Measurements from ENCODE around the gene LIPK. TPM values are rescaled to one million over a fixed set of nuclear protein-coding genes. Genes with fewer than 3 reads are reported as not detected.
"Not testable (repeated sequence)": the region's sequence is repeated elsewhere in the genome, so short reads cannot be mapped to it uniquely, and the experiment has no call there.

LIPK gene
- total RNA-seq, 2 donors from 2014 or later, result not detected

DNA sequence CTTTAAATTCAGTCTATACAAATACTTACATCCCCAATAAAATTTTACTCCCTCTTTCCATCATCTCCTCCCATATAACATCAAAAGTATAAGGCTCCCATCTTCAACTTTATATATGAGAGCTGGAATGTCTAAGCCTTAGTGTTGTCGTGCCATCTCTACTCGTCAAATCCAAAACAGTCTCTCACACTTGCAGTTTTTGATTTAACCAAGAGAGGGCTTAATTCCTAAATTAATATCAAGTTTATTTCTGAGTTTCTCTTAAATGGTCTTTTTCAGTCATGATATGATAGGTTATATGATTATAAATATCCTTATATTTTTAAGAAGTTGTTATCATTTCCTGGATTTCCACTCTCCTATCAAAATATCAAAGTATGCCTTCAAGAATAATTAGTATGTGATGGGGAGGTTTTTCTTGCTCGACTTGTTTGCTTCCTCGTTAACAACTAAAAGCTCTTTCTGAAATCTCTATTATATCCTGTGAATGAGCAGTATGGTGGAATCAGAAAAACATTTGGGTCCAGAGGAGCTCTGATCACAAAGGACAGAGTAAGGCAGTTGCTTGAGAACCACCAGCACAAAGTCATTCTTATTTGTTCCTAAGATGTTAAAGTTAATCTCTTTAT, 12.5 kb upstream of the LIPK start:
- no peak overlapping the region for H3K4me3 ChIP-seq
- no peak overlapping the region for H3K27ac ChIP-seq
- H3K9me3 ChIP-seq, result no peaks in the 10 kb centered on the region
- DNase-seq (ENCODE audit: low spot score), result no peak
- TF ChIP-seq, protein P1, sequence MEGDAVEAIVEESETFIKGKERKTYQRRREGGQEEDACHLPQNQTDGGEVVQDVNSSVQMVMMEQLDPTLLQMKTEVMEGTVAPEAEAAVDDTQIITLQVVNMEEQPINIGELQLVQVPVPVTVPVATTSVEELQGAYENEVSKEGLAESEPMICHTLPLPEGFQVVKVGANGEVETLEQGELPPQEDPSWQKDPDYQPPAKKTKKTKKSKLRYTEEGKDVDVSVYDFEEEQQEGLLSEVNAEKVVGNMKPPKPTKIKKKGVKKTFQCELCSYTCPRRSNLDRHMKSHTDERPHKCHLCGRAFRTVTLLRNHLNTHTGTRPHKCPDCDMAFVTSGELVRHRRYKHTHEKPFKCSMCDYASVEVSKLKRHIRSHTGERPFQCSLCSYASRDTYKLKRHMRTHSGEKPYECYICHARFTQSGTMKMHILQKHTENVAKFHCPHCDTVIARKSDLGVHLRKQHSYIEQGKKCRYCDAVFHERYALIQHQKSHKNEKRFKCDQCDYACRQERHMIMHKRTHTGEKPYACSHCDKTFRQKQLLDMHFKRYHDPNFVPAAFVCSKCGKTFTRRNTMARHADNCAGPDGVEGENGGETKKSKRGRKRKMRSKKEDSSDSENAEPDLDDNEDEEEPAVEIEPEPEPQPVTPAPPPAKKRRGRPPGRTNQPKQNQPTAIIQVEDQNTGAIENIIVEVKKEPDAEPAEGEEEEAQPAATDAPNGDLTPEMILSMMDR (IDR thresholded peaks at IDR 0.05), result no peak
- no peaks in the 10 kb centered on the region for H3K27me3 ChIP-seq (replicated peaks; ENCODE audit: insufficient read depth)
- no peaks in the 10 kb centered on the region for H3K36me3 ChIP-seq
- no peak for ATAC-seq (ENCODE audit: insufficient number of reproducible peaks, low FRiP score, low read depth)
- H3K4me1 ChIP-seq (ENCODE audit: control insufficient read depth in 1 of 2, low read depth in 2 of 2), result no peaks in the 10 kb centered on the region

DNA sequence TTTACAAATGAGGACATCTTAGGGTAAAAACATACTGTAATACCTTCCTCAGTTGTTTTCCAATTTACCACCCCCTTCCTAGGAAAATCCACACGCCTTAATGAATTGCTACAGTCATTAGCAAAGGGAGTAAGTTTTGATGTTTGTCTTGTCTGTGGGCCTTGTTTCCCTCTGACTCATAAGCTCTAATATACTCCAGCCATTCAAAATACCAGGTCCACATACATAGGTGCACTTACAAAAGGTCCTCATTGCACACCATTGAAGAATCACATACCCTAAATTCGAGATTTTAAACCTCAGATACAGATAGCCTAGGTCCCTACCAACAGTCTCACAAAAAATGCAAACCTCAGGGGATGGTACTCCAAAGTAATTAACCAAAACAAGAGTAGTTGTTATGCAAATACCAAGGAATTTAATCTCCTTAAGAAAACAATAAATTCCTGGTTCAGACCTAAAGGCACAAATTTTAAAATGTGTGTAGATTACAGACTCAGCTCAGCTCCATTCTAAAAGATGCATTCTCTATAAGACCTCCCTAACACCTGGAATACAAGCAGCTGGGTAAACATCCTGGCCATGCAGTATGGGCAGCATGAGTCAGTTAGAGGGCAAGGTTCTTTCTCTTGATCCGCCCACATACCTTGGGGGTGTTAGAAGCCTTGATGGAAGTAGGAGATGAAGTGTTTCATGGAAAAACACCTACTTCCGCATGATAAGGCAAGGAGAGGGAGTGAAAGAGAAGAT, 3.0 kb upstream of the LIPK start:
- no peak for ATAC-seq (ENCODE audit: insufficient number of reproducible peaks, low FRiP score, low read depth)

DNA sequence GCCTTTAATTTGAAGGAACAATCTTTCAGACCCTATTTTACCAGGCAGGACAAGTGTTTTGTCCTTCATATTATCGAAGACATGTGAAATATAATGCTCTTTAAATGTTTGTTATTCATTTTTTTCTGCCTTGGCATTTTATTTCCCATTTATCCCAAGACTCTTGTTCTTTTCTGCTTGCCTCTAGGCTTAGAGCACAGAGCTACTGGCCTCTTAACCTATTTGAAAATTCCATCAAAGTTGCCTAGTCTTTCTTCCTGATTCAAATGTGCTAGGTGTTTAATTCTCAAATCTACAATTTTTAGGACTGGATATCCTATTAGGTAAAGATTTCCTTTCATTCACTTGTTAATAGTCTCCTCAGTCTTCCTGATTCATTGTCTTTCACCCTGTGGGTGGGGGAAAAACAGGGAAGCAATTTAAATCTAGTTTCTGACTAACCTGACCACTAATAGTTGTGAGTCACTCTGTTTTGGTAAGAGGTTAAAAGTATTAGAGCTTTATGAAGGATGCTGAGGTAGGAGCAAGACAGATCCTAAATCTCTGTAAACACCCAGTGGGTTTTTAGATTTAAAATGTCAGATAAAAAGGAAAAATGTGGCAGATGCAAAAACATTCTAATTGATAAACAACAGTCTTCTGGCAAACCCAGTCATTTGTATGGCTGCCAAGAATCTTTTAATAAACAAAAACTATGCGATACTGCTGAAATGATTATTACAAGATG, 1.5 kb downstream of the LIPK start:
- no peaks in the 10 kb centered on the region for H3K4me1 ChIP-seq (ENCODE audit: control insufficient read depth in 1 of 2, low read depth in 2 of 2)
- TF ChIP-seq, protein P1 (IDR thresholded peaks at IDR 0.05), result no peak
- no peak overlapping the region for H3K27ac ChIP-seq
- H3K36me3 ChIP-seq, result no peaks in the 10 kb centered on the region
- no peak overlapping the region for H3K4me3 ChIP-seq
- H3K9me3 ChIP-seq, result no peaks in the 10 kb centered on the region
- no peaks in the 10 kb centered on the region for H3K27me3 ChIP-seq (replicated peaks; ENCODE audit: insufficient read depth)
- DNase-seq (ENCODE audit: low spot score) (no peak), ATAC-seq (ENCODE audit: insufficient number of reproducible peaks, low FRiP score, low read depth) (no peak)

More for the DNA sequence above, 3.0 kb upstream of the LIPK start:
- H3K4me1 ChIP-seq (ENCODE audit: control insufficient read depth in 1 of 2, low read depth in 2 of 2), result no peaks in the 10 kb centered on the region
- no peaks in the 10 kb centered on the region for H3K36me3 ChIP-seq
- H3K27ac ChIP-seq, result no peak overlapping the region
- TF ChIP-seq, protein P1 (IDR thresholded peaks at IDR 0.05), result no peak
- no peak overlapping the region for H3K4me3 ChIP-seq
- H3K9me3 ChIP-seq, result no peaks in the 10 kb centered on the region
- no peak for DNase-seq (ENCODE audit: low spot score)
- H3K27me3 ChIP-seq (replicated peaks; ENCODE audit: insufficient read depth), result no peaks in the 10 kb centered on the region

DNA sequence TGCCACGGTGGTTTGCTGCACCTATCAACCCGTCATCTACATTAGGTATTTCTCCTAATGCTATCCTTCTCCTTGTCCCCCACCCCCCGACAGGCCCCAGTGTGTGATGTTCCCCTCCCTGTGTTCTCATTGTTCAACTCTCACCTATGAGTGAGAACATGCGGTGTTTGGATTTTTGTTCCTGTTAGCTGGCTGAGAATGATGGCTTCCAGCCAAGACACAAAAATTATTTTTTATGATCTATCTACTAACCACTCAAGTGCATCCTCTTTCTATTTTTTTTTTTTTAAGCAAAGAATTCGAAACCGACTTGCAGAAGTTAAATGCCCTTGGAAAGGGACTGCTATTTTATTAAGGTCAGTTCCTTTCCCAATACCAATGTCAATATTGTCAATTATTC, 3.3 kb downstream of the LIPK start:
- not testable (repeated sequence) for ATAC-seq (ENCODE audit: insufficient number of reproducible peaks, low FRiP score, low read depth); H3K27me3 ChIP-seq (replicated peaks; ENCODE audit: insufficient read depth); H3K9me3 ChIP-seq; H3K36me3 ChIP-seq; H3K27ac ChIP-seq; H3K4me1 ChIP-seq (ENCODE audit: control insufficient read depth in 1 of 2, low read depth in 2 of 2); H3K4me3 ChIP-seq; DNase-seq (ENCODE audit: low spot score)

DNA sequence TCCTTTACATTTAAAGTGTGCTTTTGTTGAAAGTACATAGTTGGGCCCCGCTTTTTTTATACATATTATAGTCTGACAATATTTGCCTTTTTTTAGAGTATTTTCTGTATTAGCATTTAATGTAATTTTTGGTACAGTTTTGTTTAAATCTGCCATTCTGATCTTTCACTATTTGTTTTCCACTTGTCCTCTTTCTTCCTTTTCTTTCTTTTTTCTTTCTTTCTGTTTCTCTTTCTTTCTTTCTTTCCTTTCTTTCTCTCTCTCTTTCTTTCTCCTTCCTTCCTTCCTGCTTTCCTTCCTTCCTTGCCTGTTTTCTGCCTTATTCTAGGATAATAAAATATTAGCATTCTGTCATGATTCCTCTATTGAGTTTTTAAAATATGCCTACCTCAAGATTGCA, 9.5 kb downstream of the LIPK start:
- TF ChIP-seq, protein P1 (IDR thresholded peaks at IDR 0.05), result no peak
- no peak overlapping the region for H3K4me3 ChIP-seq
- no peaks in the 10 kb centered on the region for H3K4me1 ChIP-seq (ENCODE audit: control insufficient read depth in 1 of 2, low read depth in 2 of 2)
- no peak overlapping the region for H3K27ac ChIP-seq
- DNase-seq (ENCODE audit: low spot score) (no peak), ATAC-seq (ENCODE audit: insufficient number of reproducible peaks, low FRiP score, low read depth) (no peak)
- no peaks in the 10 kb centered on the region for H3K27me3 ChIP-seq (replicated peaks; ENCODE audit: insufficient read depth)
- H3K9me3 ChIP-seq, result no peaks in the 10 kb centered on the region
- no peaks in the 10 kb centered on the region for H3K36me3 ChIP-seq

Data from thoracic aorta (tissue), 2 donors.